Measurements from ENCODE around the gene SMAD3.
"Not testable (repeated sequence)": the region's sequence is repeated elsewhere in the genome, so short reads cannot be mapped to it uniquely, and the experiment has no call there.

The SMAD3 gene

DNA sequence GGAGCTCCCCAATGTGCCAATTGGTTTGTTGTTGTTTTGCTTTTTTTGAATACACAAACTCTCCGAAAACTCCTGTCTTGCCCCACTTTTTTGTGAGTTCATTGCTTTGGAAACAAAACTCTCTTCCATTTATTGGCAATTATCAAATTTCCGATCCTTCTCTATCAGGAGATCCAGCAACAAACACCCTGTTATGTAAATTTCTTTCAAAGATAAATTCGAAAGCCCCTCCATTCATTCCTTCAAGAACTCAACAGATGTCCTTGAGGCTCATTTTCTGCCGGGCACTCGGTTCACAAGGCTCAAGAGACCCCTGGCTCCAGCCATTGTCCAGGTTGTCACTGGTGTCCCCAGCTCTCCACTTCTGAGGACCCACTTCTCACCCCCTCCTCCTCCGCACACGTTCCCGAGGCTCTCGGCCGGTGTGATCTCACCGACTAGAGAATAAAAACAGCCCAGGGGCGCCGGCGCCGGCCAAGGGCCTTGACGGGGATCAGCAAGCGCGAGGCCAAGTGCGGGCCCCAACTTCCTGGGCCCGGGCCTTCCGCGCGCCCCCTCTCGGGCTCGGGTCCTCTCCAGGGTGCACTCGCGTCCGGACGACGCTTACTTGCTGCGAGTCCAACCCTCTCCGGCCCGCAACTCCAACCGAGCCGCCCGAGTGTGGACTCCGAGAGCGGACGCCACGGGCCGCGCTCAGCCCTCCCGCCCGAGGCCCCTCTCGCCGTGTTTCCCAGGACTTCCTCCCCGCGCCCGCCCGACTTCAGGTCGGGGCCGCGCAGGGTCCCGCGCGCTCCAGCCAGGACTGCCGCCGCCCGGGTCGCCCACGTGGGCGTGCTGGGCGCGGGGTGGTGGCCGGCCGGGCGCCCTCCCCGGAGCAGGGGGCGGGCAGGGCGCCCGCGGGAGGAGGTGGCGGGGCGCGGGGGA is 533 bp upstream of the SMAD3 start:
- peak; percentile 9 to 27 for DNase-seq

DNA sequence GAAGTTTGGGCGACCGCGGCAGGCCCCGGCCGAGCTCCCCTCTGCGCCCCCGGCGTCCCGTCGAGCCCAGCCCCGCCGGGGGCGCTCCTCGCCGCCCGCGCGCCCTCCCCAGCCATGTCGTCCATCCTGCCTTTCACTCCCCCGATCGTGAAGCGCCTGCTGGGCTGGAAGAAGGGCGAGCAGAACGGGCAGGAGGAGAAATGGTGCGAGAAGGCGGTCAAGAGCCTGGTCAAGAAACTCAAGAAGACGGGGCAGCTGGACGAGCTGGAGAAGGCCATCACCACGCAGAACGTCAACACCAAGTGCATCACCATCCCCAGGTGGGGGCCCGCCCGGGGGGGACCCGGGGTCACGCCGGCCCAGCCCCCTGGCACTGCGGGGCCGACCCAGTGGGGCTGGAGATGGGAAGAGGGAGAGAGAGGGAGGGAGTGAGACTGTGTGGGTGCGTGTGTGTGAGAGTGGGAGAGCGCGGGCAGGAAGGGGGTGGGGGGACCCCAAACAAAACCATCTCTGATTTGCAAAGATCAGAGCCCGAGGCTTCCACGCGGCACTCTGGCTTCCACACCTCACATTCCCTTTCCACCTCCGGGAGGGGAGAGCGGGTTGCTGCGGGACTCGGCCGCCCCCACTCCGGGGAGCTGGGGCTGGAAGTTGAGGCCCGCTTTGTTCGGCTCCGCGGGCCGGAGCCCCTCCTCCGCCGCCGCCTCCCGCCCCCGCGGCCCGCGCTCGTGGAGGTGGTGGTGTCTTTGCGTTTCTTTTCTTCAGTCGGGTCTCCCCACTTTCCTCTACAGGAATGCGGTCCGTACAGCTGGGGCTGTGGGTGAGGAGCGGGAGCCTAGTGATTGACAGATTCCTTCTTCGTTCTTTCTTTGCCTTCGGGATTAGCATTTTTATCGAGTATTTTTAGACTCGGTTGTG is 898 bp downstream of the SMAD3 start:
- peak; percentile 36 to 40 for DNase-seq

DNA sequence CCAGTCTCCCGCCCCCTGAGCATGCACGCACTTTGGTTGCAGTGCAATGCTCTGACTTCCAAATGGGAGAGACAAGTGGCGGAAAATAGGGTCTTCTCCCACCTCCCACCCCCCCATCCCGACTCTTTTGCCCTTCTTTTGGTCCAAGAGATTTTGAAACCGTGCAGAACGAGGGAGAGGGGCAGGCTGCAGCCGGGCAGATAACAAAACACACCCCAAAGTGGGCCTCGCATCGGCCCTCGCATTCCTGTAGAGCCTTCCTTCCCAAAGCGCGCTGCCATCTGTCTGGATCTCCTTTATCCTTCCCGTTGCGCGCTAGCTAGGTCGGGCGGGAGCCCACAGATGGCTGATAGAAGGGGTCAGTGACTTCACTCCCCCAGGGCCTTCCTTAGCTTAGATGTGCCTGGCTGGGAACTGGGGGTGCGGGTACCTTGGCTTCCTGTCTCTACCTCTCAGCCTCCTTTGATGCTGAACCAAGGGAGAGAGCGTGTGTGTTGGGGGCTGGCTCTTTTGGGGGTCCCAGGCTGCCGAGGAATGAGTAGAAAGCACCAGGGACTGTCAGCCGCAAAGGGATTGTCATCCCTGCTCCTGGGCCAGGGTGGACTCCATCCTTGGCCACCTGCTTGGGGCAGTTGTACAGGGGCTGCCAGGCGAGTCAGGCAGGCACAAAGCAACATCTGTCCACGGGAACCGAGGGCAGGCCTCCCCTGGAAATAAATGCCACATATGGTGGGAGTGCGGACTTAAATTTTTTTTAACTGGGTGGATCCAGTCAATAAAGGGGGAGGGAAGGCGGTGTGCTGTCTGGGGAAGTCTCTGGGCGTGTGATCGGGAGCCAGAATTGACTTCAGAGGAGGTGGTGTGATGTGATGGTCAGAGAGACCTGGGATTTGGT is 1.8 kb downstream of the SMAD3 start:
- no peak for DNase-seq

DNA sequence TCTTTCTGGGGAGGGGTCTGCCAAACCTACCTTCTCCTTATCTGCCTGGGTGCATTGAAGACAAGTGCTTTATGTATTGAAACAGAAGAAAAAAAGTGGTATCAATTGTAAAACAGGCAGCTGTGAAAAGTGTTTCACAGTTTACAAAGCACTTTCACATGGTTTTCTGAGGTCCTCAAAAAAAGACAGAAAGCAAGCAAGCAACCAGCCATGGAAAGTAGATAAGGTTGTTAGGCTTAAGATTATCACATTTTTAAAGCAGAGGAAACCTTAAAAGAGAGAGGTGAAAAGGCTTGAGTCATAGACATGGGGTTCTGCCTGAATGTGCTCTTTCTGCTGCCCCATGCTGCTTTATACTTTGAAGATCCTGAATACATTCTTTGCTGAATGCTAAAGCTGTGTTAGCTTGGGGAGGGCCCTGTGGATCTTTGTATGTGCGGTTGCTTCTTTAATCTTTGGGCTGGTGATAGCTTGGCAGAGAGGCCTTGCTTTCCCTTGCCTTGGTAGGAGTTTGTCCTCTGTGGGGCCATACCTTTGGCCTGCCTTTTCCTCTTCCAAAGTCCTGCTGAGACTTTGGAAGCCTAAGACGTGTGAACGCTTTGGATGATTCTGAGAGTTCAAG is 2.6 kb downstream of the SMAD3 start:
- DNase-seq: no peak

DNA sequence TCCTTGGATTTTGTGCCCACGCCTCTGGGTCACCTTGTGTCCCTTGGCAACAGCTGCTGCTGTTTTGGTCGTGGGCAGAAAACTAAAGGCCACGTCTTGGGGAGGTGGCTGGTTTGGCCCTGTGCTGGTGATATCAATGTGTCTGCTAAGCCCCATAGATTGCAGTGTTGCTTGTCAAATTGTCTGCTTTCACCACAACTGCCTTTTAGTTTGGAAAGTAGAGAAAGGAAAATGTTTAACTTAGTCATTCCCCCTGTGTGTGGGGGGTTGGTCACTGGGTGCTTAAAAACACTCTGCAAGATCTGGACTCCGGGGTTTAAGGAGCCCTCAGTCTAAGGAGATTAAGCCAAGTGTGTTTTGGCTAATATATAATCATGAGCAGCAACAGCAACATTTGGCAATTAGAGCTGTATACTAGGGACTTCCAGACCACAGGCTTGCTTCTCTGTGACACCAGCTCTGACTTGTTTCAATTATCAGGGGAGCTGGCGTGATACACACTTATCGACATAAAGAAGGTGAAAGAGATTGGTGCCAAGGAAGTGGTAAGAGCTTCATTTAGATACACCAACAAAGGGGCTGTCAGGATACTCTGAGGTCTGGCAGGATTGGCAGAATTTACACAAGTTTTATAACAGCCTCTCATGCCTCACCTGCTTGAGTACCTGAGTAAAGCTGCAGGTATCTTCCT is 3.5 kb downstream of the SMAD3 start:
- no peak for DNase-seq

DNA sequence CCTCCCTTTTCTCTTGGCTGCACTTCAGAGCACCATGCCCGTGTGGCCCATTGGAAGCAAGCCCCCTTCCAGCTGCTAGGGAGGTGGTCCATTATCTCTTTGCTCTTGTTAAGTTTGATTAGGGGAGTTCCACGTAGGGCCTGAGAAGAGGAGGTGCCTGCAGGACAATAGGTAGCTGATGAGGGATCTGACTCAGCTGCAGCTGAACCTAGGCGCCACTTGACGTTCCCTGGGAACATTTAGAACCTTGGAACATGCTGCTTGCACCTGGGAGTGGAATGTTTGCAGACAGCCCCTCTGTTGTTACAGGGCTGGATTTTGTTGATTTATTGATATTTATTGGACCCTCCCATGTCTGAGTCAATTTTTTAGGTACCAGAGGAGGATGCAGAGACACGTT is 4.7 kb downstream of the SMAD3 start:
- DNase-seq: no peak

DNA sequence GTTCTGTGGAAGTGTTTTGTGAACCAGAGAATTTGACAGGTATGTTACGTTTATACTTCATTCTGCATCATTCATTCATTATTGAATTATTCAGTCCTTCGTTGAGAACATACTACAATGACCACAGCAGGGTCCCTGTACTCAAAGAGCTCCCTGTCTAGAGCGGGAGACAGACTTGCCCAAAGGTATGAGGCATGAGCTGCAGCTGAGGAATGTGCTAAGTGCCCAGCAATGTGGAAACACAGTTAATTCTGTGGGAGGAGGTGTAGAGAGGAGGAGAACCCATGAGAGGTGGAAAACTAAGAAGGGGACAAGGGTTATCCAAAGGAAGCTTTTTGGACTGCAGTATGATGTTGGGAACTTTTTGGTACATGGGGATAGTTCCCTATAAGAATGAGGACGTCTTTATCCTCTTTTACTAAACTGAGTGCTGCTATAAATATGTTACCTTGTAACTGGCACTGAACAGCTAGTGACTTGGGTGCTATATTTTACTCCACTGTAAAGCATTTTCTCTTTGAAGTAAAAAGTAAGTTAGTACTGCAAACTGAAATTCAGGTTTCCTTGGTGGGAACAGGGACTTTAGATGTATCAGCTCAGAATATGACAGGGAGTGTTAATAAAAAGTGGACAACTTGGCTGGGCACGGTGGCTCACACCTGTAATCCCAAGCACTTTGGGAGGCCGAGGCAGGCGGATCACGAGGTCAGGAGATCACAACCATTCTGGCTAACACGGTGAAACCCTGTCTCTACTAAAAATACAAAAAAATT is 5.7 kb downstream of the SMAD3 start:
- DNase-seq: no peak

DNA sequence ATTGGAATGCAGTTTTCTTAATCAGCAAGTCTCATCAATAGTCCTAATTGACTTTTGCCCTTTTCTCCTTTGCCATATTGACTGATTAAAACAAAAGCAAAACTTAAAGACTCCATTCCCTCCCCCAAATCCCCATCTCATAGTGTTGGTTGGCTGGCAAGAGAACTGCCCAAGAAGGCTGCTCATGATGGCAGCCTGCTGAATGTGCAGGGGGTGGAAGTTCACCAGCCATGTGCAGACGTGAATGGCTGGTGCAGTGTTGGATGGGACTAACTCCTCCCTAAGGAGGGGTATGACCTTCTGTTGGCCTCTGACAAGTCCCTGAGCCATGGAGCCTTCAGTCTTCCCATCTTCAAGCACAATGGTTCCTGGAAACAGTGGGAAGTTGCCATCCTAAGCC is 7.0 kb downstream of the SMAD3 start:
- DNase-seq: no peak

DNA sequence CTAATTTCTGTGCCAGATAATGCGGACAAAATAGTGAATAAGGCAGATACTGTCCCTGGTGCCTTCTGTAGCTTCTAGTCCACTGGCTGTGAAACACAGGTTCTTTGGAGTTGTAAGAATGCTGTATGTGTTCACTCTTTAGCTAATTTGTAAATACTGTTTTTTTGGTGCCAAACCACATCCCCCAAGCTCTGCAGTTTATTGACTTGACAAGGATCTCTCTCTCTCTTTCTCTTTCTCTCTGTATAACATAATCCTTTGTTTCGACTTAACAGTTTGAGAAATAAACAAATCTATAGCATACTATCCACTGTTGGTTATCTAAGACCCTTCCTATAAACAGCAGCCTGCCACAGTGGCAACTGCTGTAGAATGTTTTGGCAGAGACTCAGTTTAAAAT is 7.6 kb downstream of the SMAD3 start:
- no peak for DNase-seq

DNA sequence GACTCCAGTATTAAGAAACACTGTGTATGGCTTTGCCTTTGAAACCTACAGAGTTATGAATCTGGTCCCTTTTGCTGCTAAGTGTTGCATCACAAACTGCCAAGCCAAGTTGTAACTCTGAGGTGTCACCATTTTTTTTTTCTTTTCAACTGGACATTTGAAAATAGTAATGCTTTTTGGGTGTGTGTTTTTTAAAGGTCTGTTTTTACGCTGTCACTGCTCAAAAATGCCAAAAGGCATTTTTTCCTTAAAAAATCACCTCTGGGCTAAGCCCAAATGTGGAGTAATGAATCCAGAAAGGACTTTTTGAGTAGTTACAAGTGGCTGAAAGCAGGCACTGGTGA is 9.5 kb downstream of the SMAD3 start:
- DNase-seq: no peak

DNA sequence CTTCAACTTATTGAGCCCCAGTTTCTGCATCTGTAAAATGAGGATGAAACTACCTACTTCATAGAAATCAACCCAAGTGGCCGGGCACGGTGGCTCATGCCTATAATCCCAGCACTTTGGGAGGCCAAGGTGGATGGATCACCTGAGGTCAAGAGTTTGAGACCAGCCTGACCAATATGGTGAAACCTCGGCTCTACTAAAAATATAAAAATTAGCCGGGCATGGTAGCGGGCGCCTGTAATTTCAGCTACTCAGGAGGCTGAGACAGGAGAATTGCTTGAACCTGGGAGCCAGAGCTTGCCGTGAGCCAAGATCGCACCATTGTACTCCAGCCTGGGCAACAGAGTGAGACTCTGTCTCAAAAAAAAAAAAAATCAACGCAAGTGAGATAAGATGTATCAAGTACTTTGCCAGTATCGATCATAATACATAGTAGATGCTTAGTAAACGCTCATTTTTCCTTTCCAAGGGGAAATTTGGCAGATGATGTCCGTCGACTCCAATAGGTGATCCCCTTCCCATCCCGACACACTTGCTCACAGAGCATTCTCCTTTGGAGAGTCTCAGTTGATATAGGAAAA is 10.2 kb downstream of the SMAD3 start:
- not testable (repeated sequence) for DNase-seq

DNA sequence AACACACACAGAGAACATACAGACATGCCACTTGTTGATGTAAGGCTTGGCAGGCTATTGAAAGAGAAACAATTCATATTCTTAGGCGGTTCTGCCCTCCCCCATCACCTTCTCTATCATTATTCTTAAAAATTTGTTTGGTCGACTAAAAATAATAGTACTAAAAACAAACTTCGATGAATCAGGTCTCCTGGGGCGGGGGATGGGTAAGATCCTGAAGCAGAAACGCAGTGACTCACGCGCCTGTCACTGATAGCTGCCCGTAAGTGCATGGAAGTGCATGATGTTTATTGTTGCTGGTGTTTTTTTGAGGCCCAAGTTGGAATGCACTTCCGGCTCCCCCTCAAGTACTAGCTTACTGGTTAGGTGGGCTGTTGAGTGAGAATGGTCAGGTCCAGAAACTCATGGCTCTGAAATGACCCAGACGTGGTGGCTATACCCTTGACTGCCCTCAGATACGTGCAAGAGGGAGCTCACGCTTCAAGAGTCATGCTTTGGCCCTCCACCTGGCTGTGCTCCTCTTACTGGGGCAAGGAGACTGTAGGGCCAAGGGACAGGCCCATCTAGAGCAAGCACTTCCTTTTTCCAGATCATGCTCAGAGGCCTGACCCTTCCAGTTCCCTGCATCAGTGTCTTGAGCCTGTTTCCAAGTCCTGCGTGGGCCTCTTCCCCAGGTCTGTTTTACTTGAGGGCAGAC is 10.9 kb downstream of the SMAD3 start:
- DNase-seq: peak; percentile 47 to 53

DNA sequence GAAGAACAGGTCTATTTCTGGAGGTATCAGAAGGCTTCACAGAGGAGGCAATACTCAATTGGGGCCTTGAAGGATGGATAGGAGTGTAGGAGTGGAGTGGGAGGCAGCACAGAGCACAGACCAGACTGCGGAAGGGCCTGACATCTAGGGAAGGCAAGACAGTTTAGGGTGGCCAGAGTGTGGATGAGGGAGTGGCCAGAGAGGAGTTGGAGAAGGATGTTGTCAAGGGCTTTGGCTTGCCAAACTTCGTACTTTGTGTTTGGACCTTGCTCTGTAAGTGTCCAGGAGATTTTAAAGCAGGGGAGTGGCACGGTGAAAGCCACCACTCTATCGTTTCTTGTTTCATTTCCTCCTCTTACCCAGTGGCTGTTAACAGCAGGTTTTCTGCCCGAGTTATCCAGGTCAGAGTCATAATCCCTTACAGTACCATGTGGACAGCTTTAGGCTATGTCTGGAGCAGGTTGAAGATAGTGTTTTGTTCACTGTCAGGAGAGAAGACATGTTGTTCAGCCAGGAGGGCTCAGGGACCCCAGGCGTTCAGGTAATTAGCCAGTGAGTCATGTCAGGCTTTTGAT is 12.3 kb downstream of the SMAD3 start:
- DNase-seq: no peak

DNA sequence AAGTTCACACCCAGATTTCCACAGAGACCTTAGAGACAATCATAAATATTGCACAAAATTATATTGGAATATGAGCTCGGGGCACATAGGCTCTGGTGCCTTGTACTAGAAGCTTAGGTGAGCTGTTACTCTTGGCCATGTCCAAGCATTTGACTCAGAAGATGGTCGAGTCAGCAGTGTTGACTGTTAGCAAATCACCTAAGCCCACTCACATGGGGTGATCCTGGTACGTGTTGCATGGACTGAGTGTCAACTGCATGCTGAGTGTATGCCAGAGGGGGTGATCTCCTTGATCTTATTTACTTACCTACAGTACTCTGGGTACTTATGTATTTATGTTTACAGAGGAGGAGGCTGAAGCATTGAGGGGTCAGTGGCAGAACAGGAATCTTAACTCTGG is 14.0 kb downstream of the SMAD3 start:
- no peak for DNase-seq

DNA sequence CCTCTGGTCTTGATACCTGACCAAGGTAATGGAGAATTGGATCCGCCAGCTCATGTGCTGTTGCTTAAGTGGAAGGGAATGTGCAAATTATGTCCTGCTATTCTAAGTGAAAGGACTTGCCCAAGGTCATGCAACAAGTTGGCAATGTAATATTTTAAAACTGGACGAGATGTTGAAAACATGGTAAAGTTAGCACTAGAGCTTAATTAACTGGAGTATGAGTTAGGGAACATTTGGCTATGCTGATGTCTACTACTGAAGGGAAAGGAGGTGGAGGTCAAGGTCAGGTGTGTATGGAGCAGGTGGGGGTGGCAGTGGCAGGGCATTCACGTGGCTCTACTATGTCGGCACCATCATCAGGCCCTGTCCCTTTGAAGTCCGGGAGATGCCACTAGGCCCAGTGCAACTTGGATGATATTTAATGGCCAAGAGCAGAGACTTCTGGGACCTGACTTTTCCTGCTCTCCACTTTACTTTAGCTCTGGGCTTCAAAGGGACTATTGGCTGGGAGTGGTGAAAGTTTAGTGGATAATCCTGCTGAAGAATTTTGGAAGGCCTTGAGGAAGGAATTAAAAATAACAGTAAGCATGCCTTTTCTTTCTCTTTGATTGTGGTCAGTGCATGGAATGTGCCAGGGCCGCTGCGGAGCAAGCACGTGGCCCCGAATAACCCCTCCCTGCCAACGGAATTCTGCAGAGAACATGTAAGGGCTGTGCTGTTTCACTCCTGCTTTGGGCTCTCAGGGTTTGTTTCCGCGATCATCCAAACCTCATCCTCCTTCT is 14.9 kb downstream of the SMAD3 start:
- no peak for DNase-seq

DNA sequence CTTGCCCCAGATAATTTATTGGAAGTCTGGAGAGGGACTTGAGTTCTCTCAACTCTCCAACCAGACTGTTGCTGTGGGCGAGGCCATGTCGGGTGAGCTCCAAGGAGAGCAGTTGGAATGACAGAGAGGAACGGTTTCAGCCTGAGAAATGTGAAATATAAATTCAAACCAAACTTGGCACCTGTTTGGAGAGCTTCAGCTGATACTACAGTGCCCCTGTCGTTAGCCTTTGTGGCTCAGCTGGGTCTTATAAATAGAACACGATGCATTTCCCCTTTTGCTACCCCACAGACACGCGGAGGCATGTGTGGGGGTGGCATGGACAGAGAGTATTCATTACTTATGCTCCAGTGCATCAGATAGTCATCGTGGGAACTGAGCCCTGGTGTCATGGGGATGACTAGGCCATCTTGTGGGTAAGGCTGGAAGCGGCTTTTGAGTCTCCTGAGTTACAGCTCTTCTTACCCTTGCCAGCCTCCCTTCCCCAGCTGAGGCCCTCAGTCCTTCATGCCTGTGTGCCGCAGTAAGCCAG is 15.6 kb downstream of the SMAD3 start:
- DNase-seq: peak; percentile 42 to 77

DNA sequence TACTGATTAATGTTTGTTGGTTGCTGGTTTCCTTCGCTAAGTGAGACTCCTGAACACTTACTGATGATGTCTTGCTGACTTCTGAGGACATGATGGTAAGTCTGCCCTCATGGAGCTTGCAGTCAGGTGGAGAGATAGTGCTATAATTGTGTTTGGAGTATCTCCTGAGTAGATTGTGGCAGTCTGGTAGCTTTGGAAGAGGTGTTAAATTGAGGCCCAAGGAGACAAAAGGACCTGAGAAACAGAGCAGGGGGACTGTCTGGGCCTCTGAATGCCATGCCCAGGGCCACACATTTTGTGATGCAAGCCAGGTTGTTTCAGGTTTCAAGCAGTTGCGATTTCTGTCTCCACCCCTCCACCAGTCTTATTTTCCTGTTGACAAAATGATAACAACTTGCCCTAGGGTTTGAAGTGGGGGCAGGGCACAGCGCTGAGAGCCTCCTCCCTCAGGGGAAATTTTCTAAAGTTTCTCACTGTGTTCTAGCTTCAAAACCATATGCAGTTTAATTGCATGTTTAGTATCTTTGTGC is 16.7 kb downstream of the SMAD3 start:
- peak; percentile 49 to 64 for DNase-seq

DNA sequence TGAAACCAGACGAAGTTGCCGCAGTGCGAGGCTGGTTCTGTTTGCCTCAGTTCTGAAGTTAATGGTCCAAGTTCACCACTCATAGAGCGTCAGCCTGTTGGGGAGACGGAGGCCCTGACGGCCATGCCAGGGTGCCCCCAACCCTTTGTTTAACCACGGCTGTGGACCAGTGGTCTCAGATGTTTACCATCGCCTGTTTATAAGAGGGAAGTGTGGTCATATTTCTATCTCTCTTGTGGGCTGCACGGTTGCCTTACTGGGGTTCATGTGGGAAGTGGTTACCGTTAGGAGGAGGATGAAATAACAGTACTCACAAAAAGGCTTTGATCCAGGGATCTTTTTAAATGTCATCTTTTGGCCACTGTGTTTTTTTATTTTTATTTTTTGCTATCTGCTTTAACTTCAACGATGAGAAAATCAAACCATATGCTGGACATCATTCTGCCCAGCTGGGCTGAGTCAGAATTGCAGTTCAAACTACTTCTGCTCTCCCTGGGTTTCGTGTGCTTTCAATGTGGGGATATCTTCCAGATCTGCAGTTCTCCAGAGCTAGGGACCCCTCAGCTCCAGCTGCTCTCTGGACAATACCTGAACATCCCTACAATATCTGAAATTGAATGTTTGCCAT is 17.8 kb downstream of the SMAD3 start:
- DNase-seq: no peak

Measured in stimulated activated CD4-positive, alpha-beta T cell treated with anti-CD3 and anti-CD28 coated beads, Interleukin-4, amount 100 ng/mL, for 4 hours (primary cell).